GM12875 (cell line): ENCODE measurements around the gene ESRRA.

ENCODE experiments used
- H3K4me3 ChIP-seq: one replicate; pipeline ENCODE4 v1.5.1; 2011; ENCODE audit warnings: low read depth, low read length, control low read depth
- TF ChIP-seq, protein P1 (sequence below): IDR thresholded peaks from 2 replicates; pipeline ENCODE4 v1.5.1; 2011; ENCODE audit warnings: low read depth, mild to moderate bottlenecking, control low read depth, inconsistent platforms, low read length, moderate library complexity, borderline replicate concordance; ENCODE audit not compliant: insufficient read depth

Gene ESRRA

DNA sequence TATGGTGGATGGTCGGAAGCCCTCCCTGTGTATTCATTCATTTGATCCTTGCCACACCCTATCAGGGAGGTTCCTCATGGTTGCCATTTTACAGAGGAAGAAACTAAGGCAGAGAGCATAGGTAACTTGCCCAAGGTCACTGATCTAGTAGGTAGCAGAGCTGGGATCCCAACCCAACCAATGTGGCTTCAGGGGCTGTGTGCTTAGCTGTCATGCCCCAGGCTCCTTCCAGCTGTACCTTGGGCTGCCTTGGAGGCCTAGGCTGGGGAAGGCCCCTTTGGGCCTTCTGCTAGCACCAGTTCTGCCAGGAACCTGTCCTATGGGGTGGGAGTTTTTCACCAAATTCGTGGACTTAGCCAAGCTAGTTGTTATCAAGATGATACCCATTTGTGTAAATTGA lies 29.5 kb upstream of the ESRRA start:
- TF ChIP-seq, protein P1, sequence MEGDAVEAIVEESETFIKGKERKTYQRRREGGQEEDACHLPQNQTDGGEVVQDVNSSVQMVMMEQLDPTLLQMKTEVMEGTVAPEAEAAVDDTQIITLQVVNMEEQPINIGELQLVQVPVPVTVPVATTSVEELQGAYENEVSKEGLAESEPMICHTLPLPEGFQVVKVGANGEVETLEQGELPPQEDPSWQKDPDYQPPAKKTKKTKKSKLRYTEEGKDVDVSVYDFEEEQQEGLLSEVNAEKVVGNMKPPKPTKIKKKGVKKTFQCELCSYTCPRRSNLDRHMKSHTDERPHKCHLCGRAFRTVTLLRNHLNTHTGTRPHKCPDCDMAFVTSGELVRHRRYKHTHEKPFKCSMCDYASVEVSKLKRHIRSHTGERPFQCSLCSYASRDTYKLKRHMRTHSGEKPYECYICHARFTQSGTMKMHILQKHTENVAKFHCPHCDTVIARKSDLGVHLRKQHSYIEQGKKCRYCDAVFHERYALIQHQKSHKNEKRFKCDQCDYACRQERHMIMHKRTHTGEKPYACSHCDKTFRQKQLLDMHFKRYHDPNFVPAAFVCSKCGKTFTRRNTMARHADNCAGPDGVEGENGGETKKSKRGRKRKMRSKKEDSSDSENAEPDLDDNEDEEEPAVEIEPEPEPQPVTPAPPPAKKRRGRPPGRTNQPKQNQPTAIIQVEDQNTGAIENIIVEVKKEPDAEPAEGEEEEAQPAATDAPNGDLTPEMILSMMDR, result no peak
- no peak overlapping the region for H3K4me3 ChIP-seq

DNA sequence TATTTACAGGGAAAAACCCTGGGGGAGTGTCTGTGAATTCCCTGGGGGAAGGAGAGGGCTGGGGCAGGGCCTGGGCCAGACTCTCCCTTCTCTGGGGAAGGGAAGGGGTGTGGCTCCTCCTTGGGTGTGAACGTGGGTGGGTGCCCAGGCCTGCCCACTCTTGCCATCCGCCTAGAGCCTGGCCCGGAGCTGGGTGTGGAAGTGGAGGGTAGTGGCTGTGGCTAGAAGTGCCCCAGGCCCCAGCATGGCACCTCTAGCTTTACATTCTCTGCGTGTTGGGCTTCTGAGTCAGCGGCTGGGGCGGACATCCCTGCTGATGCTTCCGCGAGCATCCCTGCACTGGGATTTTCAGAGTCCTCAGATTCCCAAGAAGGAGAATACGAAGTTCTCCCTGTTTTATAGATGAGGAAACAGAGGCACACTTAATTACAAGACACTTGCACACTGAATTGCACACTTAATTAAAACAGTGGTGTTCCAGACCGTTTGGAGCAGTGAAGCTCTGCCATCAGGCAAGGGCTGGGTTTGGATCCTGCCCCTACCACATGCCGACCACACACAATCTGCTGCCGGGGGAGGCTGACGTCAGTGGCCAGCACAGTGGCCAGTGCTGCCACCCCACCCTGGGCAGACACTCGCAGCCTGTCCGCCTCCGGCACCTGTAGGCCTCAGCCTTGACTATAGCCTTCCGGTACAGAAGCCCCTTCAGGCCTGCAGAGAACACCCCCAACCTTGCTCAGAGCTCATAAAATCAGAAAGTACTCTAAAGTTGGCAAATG lies 28.5 kb upstream of the ESRRA start:
- H3K4me3 ChIP-seq, result no peak overlapping the region
- TF ChIP-seq, protein P1, result no peak

DNA sequence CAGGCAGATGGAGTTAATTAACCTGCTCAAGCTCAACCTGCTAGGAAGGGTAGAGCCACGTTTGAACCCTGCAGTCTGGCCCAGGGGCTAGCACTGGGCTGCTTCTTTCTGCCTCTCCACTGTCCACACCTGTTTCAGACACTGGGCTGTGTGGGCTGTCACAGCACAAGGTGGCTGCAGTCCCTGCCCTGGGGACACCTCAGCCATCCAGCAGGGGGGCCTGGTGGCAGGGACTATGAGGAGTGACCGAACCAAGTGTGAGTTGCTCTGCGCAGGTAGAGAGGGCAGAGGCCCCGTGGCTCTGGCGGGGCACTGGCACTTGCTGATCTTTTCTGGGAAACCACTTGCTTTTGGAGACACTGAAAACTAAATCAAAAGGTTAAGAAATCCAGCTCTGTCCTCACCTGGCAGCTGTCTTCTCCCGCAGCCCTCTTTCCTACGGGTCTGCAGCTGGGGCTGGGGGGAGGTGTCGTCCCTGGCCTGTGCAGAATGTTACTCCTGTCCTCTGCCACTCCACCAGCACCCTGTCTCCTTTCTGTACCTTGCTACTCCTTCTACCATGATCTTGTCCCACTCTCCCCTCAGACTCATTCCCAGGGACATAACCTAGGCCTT lies 26.6 kb upstream of the ESRRA start:
- no peak overlapping the region for H3K4me3 ChIP-seq
- TF ChIP-seq, protein P1, result no peak

DNA sequence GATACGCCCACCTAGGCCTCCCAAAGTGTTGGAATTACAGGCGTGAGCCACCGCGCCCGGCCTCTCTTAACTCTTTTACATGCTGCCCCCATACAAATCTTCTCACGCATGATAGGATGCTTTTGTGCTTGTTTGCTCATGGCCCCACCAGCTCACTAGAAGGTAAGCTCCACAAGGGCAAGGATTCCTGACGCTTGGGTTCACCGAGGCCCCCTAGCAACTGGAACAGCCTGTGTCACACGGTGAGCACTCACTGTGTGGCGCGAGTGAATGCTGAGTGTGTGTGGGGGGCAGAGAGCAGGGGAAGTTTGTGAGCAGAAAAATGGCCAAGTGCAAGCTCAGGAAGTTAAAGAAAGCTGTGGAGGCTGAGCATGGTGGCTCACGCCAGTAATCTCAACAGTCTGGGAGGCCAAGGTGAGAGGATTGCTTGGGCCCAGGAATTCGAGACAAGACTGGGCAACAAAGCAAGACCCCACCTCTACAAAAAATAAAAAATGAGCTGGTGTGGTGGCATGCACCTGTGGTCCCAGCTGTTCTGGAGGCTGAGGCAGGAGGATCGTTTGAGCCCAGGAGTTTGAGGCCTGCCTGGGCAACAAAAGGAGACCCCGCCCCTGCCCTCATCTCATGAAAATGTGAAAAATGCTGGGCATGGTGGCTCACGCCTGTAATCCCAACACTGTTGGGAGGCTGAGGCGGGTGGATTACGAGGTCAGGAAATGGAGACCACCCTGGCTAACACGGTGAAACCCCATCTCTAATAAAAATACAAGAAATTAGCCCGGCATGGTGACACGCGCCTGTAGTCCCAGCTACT lies 23.2 kb upstream of the ESRRA start:
- TF ChIP-seq, protein P1, result no peak
- H3K4me3 ChIP-seq, result no peak overlapping the region

DNA sequence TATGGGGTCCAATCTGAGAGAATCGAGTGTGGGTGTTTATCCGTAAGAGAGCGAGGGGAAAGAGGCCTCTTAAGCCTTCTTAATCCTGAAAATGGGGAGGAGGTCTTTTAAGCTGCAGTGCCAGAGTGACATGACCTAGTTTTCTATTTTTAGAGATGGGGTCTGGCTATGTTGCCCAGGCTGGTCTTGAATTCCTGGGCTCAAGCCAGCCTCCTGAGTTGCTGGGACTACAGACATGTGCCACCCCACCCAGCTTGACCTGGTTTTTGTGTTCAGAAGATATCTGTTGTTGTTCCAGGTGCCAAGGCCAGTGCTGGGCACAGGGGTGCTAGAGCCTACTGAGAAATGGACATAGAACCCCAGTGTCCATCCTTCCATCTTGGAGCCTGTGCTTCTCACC lies 22.2 kb upstream of the ESRRA start:
- TF ChIP-seq, protein P1, result no peak
- H3K4me3 ChIP-seq, result no peak overlapping the region

DNA sequence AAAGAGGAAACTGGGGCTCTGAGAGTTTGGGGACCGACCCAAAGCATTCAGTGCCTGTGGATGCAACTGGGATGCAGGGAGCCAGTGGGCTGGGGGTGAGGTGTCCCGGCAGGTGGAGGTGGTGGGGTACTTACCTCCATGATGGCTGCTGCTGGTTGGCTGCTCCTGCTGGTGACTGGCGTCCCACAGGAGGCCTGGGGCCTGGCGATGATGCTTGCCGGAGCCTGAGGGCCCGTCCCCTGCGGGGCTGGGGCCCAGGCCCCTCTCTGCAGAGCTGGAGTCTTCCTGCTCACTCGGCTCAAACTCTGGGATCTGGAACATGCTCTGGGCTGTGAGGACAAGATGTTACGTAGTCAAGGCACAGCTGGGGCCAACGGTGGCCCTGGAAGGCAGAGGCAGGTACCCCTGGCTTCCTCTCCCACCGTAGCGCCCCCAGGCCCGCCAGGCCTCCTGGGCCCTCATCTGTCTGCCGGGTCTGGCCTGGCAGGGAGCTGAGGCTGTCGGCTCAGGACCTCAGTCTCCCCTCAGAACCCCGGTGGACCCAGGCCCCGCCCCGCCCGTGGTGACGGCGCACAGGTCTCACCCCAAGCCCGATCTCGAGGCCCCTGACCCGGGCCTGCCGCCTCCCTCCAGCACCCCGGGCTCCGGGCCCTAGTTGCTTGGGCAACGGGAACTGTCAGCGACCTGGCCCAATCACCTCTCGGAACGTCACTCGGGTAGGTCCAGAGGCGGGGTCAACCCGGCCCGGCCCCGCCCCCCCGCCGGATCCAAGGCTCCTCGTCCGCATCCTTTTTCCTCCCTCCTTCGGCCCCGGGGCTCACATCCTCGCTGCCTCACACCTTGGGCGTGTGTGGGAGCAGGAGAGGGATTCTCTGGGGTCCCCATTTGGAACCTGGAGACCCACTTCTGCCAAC lies 21.0 kb upstream of the ESRRA start, which contains the start of gene BAD:
BAD (minus strand) TSS at position 618 of the 914 bp plus-strand sequence; CDS start at position 321, 297 bp downstream.
- H3K4me3 ChIP-seq, result peak within 1 kb of the TSS; percentile 79
- TF ChIP-seq, protein P1, result no peak
